HL-60 (cell line): ENCODE results near the gene PMS2.

Source experiments
- DNase-seq, 2 experiments: peaks; one replicate each; pipeline ENCODE4 v3.0.0-alpha.2; 2010 to 2020; ENCODE audit warnings: low read depth in 1 of 2, low spot score in 1 of 2
- H3K27ac ChIP-seq: fragments of 250-450 bp; sonication (Bioruptor Pico); replicated peaks from 2 replicates; pipeline ENCODE4 v1.5.1; 2020; ENCODE audit warnings: mild to moderate bottlenecking, moderate library complexity
- H3K27me3 ChIP-seq: fragments of 250-450 bp; sonication (Bioruptor Pico); 2 replicates; pipeline ENCODE4 v1.5.1; 2021; ENCODE audit warnings: mild to moderate bottlenecking, moderate library complexity; ENCODE audit not compliant: insufficient read depth, poor library complexity, severe bottlenecking
- H3K4me3 ChIP-seq: replicated peaks from 2 replicates; pipeline ENCODE4 v1.5.1; 2011; ENCODE audit warnings: mild to moderate bottlenecking, control low read depth, low read length; ENCODE audit not compliant: insufficient read depth
- CTCF ChIP-seq: IDR thresholded peaks from one replicate; pipeline ENCODE4 v1.5.1; 2011; ENCODE audit warnings: low read length, control low read depth, inconsistent platforms; ENCODE audit not compliant: insufficient read depth
- GABPA ChIP-seq: IDR thresholded peaks from 2 replicates; pipeline ENCODE4 v1.6.1; 2012; ENCODE audit warnings: low read depth
- POLR2AphosphoS5 ChIP-seq: IDR thresholded peaks from 2 replicates; pipeline ENCODE4 v1.6.1; 2012; ENCODE audit warnings: low read depth
- SPI1 ChIP-seq: IDR thresholded peaks from 2 replicates; pipeline ENCODE4 v1.6.1; 2012; ENCODE audit warnings: low read depth, mild to moderate bottlenecking, borderline replicate concordance
- TF ChIP-seq, protein P1 (sequence below): IDR thresholded peaks from 2 replicates; pipeline ENCODE4 v1.6.1; 2012; ENCODE audit warnings: low read depth; ENCODE audit not compliant: insufficient replicate concordance

PMS2 gene

DNA sequence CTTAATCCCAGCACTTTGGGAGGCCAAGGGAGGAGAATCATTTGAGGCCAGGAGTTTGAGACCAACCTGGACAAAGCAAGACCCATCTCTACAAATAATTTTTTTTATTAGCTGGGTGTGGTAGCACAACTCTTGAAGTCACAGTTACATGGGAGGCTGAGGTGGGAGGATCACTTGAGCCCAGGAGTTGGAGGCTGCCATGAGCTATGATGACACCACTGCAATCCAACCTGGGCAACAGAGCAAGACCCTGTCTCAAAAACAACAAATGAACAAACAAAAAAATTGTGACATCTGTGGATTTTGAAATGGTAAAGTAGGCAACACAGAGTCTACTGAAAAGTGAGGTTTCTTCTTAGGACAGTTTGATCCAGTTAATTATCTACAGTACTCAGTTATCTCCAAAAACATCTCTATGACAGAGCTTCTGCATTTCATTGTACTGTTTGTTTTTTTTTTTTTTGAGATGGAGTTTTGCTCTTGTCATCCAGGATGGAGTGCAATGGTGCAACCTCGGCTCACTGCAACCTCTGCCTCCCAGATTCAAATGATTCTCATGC is 19.0 kb upstream of the PMS2 start:
- no peak for TF ChIP-seq SPI1
- no peak for TF ChIP-seq CTCF
- no peak for TF ChIP-seq GABPA
- TF ChIP-seq, protein P1, sequence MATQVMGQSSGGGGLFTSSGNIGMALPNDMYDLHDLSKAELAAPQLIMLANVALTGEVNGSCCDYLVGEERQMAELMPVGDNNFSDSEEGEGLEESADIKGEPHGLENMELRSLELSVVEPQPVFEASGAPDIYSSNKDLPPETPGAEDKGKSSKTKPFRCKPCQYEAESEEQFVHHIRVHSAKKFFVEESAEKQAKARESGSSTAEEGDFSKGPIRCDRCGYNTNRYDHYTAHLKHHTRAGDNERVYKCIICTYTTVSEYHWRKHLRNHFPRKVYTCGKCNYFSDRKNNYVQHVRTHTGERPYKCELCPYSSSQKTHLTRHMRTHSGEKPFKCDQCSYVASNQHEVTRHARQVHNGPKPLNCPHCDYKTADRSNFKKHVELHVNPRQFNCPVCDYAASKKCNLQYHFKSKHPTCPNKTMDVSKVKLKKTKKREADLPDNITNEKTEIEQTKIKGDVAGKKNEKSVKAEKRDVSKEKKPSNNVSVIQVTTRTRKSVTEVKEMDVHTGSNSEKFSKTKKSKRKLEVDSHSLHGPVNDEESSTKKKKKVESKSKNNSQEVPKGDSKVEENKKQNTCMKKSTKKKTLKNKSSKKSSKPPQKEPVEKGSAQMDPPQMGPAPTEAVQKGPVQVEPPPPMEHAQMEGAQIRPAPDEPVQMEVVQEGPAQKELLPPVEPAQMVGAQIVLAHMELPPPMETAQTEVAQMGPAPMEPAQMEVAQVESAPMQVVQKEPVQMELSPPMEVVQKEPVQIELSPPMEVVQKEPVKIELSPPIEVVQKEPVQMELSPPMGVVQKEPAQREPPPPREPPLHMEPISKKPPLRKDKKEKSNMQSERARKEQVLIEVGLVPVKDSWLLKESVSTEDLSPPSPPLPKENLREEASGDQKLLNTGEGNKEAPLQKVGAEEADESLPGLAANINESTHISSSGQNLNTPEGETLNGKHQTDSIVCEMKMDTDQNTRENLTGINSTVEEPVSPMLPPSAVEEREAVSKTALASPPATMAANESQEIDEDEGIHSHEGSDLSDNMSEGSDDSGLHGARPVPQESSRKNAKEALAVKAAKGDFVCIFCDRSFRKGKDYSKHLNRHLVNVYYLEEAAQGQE: no peak
- TF ChIP-seq POLR2AphosphoS5: no peak
- Histone ChIP-seq H3K4me3 (no peak overlapping the region), H3K27me3 (no peaks in the 10 kb centered on the region), H3K27ac (no peak overlapping the region; the same call in 1 of the 2 replicates)
- no peak for DNase-seq

DNA sequence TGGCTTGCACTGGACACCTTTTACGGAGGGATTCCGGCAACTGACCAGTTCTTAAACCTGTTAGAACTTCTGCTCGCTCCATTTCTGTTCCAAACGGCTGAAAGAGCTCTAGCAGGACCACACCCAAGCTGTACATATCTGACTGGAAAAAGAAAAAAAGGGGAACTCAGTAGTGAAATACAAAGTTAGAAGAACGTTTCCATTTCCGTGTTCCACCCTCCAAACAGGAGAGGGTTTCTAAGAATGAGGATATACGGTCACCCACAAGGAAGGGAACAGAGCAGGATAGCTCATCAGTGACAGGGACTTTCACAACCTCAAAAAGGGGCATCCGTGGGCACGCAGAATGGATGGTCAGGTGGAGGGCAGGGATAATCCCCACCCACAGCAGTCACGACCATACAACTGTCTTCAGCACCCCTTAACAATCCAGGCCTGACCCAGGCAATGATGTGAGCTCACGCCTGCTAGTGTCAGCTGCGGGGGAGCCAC is 18.0 kb upstream of the PMS2 start:
- no peak overlapping the region for H3K4me3 ChIP-seq
- peak in 1 of 2 experiments; percentile 49 for DNase-seq
- H3K27me3 ChIP-seq: no peaks in the 10 kb centered on the region
- TF ChIP-seq GABPA (no peak), CTCF (no peak), SPI1 (peak; percentile 95)
- TF ChIP-seq, protein P1: no peak
- H3K27ac ChIP-seq: peak overlapping the region; percentile 69

DNA sequence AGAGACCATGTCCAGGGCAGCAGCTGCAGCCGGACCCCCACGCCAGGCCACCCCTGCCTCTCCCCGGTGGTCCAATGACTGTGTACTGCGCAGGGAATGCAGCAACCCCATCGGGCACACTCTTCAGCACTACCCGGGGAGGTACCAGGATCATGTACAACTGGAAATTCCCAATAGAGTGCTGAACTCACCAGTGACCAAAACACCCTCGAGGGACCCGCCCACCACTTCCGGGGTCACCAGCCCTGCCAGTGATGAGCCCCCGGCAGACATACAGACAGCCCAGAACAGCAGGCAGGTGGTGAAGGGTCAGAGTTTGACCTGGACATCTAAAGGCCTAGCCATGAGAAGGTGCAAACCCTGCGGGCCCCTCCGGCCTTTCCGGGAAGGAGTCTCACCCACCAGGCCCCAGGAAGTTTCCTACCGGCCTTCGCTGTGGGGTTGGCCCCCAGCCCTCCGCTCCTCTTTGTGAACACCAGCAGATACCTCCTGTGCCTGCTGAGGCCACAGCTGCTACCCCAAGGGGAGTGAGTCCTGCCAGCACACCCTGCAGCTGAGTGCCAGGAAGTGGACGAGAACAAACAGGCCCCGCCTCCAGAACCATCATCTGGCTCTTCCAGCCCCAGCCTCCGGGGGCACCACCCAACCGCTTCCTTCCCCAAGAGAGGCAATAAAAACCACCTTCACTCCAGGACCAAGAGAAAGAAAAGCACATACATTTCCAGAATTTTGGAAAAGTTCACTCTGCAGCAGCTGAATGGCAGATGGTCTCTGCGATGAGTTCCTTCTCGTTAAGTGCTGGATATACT is 17.4 kb upstream of the PMS2 start:
- Histone ChIP-seq H3K27me3 (no peaks in the 10 kb centered on the region), H3K4me3 (no peak overlapping the region), H3K27ac (peak overlapping the region; percentile 69)
- TF ChIP-seq POLR2AphosphoS5 (0 out of 2 replicates have a peak, but pooled peaks have one; percentile 30), SPI1 (no peak)
- DNase-seq: peak in 1 of 2 experiments; percentile 65

DNA sequence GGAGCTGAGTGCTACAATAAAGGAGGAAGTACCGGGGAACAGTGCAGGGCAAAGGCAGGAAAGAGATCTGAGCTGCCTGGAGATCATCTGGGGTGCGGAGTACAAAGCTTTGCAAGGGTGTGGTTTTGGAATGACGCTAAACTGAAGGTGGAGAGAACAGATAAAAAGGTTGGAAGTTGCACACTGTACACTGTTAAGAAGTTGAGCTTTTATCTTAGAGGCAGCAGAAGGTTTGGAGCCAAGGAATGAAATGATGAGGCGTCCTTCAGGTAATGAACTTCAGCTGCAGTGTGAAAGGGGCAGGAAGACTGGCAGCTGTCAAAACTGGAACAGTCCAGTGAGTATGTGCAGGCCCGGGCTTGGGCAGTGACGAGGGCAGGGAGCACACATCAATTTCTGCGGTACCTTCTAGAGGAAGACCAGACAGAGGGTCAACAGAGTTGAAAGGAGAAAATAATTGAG is 15.2 kb upstream of the PMS2 start:
- DNase-seq: peak in 1 of 2 experiments; percentile 25
- TF ChIP-seq GABPA (no peak), CTCF (no peak), SPI1 (no peak), POLR2AphosphoS5 (no peak; the same call in 1 of the 2 replicates)
- TF ChIP-seq, protein P1: no peak
- H3K27ac ChIP-seq: no peak overlapping the region
- no peak overlapping the region for H3K4me3 ChIP-seq
- no peaks in the 10 kb centered on the region for H3K27me3 ChIP-seq
